ENCODE results near the gene TP53AIP1. TPM values are rescaled to one million over a fixed set of nuclear protein-coding genes. Genes with fewer than 3 reads are reported as not detected.

Gene TP53AIP1
- total RNA-seq, 6 experiments from 2014 or later, result 0.22 TPM; not detected in 5

GRCh38 chr11:128891913-128892398 lies 50.7 kb downstream of the TP53AIP1 start:
- WGBS (ENCODE audit: insufficient coverage, low coverage, low lambda C conversion rate, missing lambda C conversion rate), result 72% methylated on average over 3 of the region's 6 CpGs
- Histone ChIP-seq H3K9me3 (no peaks in the 10 kb centered on the region), H3K27ac (no peak overlapping the region), H3K36me3 (no peaks in the 10 kb centered on the region), H3K4me3 (no peak overlapping the region), H3K4me1 (peaks cover 0 to 33% (median 16%) of the 10 kb centered on the region in 4 donors), H3K27me3 (no peaks in the 10 kb centered on the region)
- intact Hi-C loops (cut with DNase I), result no loop called here
- no peak for TF ChIP-seq POLR2A (IDR thresholded peaks at IDR 0.05)
- TF ChIP-seq CTCF (IDR thresholded peaks at IDR 0.05), result no peak
- DNase-seq, result no peak
- no peak for ATAC-seq

GRCh38 chr11:128890543-128891368 lies 51.9 kb downstream of the TP53AIP1 start, which contains the start of gene KCNJ5:
Gene KCNJ5 (plus strand): TSS chr11:128891356. CDS start chr11:128911274, 19,918 bp downstream.
- DNase-seq, result peak in 1 of 3 donors; percentile 57
- WGBS (ENCODE audit: insufficient coverage, low coverage, low lambda C conversion rate, missing lambda C conversion rate), result 3% methylated on average over 35 of the region's 85 CpGs
- no peak within 1 kb of the TSS for H3K27ac ChIP-seq

GRCh38 chr11:128890216-128890542 lies 52.5 kb downstream of the TP53AIP1 start:
- WGBS (ENCODE audit: insufficient coverage, low coverage, low lambda C conversion rate, missing lambda C conversion rate), result 8% methylated on average over 2 of the region's 9 CpGs
- intact Hi-C loops (cut with DNase I), result no loop called here
- peak overlapping the region; percentile 32 to 40 (median 38) for H3K4me3 ChIP-seq

More at GRCh38 chr11:128890543-128891368, 51.9 kb downstream of the TP53AIP1 start, which contains the start of gene KCNJ5:
- ATAC-seq, result peak; percentile 44 to 56 (median 50)
- TF ChIP-seq CTCF (IDR thresholded peaks at IDR 0.05) (no peak), POLR2A (IDR thresholded peaks at IDR 0.05) (no peak)
- no peaks in the 10 kb centered on the region for H3K36me3 ChIP-seq
- peaks cover 0 to 33% (median 16%) of the 10 kb centered on the region in 4 donors for H3K4me1 ChIP-seq
- intact Hi-C loops (cut with DNase I), result no loop called here
- no peaks in the 10 kb centered on the region for H3K27me3 ChIP-seq
- no peaks in the 10 kb centered on the region for H3K9me3 ChIP-seq
- H3K4me3 ChIP-seq, result peak within 1 kb of the TSS; percentile 32 to 40 (median 38)

GRCh38 chr11:128889657-128890213 lies 52.9 kb downstream of the TP53AIP1 start:
- H3K27ac ChIP-seq, result no peak overlapping the region
- intact Hi-C loops (cut with DNase I), result loop anchor here (5.0 kb wide), 1 partner anchor 68 kb away; no protein-coding TSS in a partner anchor
- no peak overlapping the region for H3K4me3 ChIP-seq
- H3K36me3 ChIP-seq, result no peaks in the 10 kb centered on the region
- TF ChIP-seq CTCF (IDR thresholded peaks at IDR 0.05) (no peak), POLR2A (IDR thresholded peaks at IDR 0.05) (no peak)
- no peak for ATAC-seq
- WGBS (ENCODE audit: insufficient coverage, low coverage, low lambda C conversion rate, missing lambda C conversion rate), result 88% methylated on average over 1 of the region's 8 CpGs
- peaks cover 0 to 28% (median 11%) of the 10 kb centered on the region in 4 donors for H3K4me1 ChIP-seq
- H3K9me3 ChIP-seq, result no peaks in the 10 kb centered on the region
- H3K27me3 ChIP-seq, result no peaks in the 10 kb centered on the region
- DNase-seq, result no peak

More at GRCh38 chr11:128890216-128890542, 52.5 kb downstream of the TP53AIP1 start:
- DNase-seq (no peak), ATAC-seq (no peak)
- TF ChIP-seq POLR2A (IDR thresholded peaks at IDR 0.05), result no peak
- no peak for TF ChIP-seq CTCF (IDR thresholded peaks at IDR 0.05)
- no peaks in the 10 kb centered on the region for H3K9me3 ChIP-seq
- no peaks in the 10 kb centered on the region for H3K36me3 ChIP-seq
- H3K4me1 ChIP-seq, result peaks cover 0 to 33% (median 14%) of the 10 kb centered on the region in 4 donors
- H3K27me3 ChIP-seq, result no peaks in the 10 kb centered on the region
- no peak overlapping the region for H3K27ac ChIP-seq
